Right lobe of liver (tissue), 6 donors: ENCODE measurements around the gene TTLL1. TPM values are rescaled to one million over a fixed set of nuclear protein-coding genes. Genes with fewer than 3 reads are reported as not detected.

Source experiments
- ATAC-seq, 4 donors: fragments of 200-7000 bp; cut with Tn5 transposase; one replicate each; pipeline ENCODE4 v1.9.1; 2020; ENCODE audit warnings: mild to moderate bottlenecking in 4 of 4, moderate library complexity in 4 of 4
- DNase-seq, 3 donors: peaks; one replicate each; pipeline ENCODE4 v3.0.0-alpha.2; 2020
- H3K27ac ChIP-seq, 3 donors: fragments of 200-600 bp; one replicate each; pipeline ENCODE4 v1.8.0; 2022
- H3K27me3 ChIP-seq, 2 donors: fragments of 200-600 bp; one replicate each; pipeline ENCODE4 v1.8.0; 2022
- H3K36me3 ChIP-seq, 4 donors: fragments of 200-600 bp; sonication (generic) in 1 of 4; one replicate each; pipeline versions ENCODE4 v1.5.1 to v1.8.0; 2017 to 2022; ENCODE audit warnings: control low read depth in 1 of 4
- H3K4me1 ChIP-seq, 4 donors: fragments of 200-600 bp; sonication (generic) in 1 of 4; one replicate each; pipeline versions ENCODE4 v1.5.1 to v1.8.0; 2017 to 2022; ENCODE audit warnings: control low read depth in 1 of 4
- H3K4me3 ChIP-seq, 3 donors: fragments of 200-600 bp; one replicate each; pipeline ENCODE4 v1.8.0; 2022
- H3K9me3 ChIP-seq, 4 donors: fragments of 200-600 bp; sonication (generic) in 1 of 4; one replicate each; pipeline versions ENCODE4 v1.5.1 to v1.8.0; 2017 to 2022; ENCODE audit warnings: control low read depth in 1 of 4
- CTCF ChIP-seq, 4 donors: fragments of 200-600 bp in 3 of 4; fragments of 450-650 bp in 1 of 4; IDR thresholded peaks; one replicate each; pipeline versions ENCODE4 v1.5.1 to v1.8.0; 2016 to 2022; ENCODE audit warnings: antibody characterized with exemption in 4 of 4, mild to moderate bottlenecking in 2 of 4
- POLR2A ChIP-seq: fragments of 450-650 bp; IDR thresholded peaks from one replicate; pipeline ENCODE4 v1.6.1; 2017; ENCODE audit warnings: antibody characterized with exemption, mild to moderate bottlenecking
- WGBS: methylation state at CpG from one replicate; pipeline ENCODE4 v1.1.6; 2018; ENCODE audit warnings: low coverage, low lambda C conversion rate; ENCODE audit not compliant: insufficient coverage; ENCODE audit errors: missing lambda C conversion rate; 5-methylcytosine and 5-hydroxymethylcytosine counted together
- intact Hi-C, 2 donors: fragments of 100-400 bp; cut with DNase I; formaldehyde crosslinking; loops; one replicate each; pipeline versions ENCODE4 v1.11.2 to v1.14.1; 2022
- total RNA-seq, 6 experiments: library from RNA; depleted of rRNA in 2 of 6; stranded (reverse); fragments of >200 nt in 2 of 6; fragmentation: NEBNext Ultra II Directional in 3 of 6; extraction: Animal tissue kit (Norgen Biotek cat#: 25700) in 3 of 6; gene quantifications; one replicate each; pipeline versions ENCODE4 v1.1.0 to v1.2.4, GENCODE V29; 2016 to 2023
- donor health status: DM: no; HTN: yes; CAD: no.
- donor health status: DM: no; HTN: no; CAD: no.
- donor health status: DM: no; HTN: no; CAD: no.
- donor health status: DM: no; HTN: yes; CAD: no.
- donor health status: DM: no; HTN: yes; CAD: no.

The TTLL1 gene
- total RNA-seq, 6 experiments from 2014 or later, result 0.97 to 2.0 (median 1.3) TPM

DNA sequence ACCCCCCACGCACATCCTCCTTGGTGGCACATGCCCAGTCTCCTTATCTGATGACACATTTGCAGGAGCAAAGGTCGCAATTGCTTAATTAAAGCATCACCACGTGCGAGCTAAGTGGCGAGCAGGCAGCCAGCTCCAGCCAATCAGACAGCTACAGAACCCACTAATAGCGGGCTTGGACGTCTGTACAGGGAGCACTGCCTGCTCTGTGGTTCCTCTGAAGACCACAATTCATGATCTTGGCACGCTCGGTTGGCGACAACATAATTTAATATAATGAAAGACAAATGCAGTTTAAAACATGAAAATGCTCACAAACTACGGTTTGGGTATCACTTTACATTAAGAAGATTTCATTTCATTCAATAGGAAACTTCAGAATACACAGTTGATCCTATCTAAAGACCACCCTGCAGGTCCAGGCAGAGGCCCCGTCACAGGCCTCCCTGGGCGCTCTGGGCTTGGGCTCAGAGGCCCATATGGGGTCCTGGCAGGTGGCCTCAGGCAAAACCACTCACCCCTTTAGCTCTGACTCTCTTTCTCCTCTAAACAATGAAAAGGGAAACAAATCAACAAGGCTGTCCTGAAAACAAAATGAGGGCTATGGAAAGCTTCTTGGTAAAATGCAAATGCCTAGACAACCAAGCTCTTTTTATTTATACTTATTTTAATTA is 84.7 kb downstream of the TTLL1 start:
- intact Hi-C loops, result no loop called here
- Histone ChIP-seq H3K4me3 (no peak overlapping the region), H3K27me3 (no peaks in the 10 kb centered on the region), H3K27ac (peak overlapping the region in 1 of 3 donors; percentile 26), H3K9me3 (no peaks in the 10 kb centered on the region), H3K36me3 (no peaks in the 10 kb centered on the region), H3K4me1 (peaks cover 0 to 47% (median 9%) of the 10 kb centered on the region in 4 donors)
- 37% methylated on average over 8 of the region's 13 CpGs for WGBS
- peak; percentile 65 to 75 (median 73) for ATAC-seq
- peak in 2 of 3 donors; percentile 43 to 70 for DNase-seq
- TF ChIP-seq CTCF (IDR thresholded peaks at IDR 0.05) (no peak), POLR2A (no peak)

DNA sequence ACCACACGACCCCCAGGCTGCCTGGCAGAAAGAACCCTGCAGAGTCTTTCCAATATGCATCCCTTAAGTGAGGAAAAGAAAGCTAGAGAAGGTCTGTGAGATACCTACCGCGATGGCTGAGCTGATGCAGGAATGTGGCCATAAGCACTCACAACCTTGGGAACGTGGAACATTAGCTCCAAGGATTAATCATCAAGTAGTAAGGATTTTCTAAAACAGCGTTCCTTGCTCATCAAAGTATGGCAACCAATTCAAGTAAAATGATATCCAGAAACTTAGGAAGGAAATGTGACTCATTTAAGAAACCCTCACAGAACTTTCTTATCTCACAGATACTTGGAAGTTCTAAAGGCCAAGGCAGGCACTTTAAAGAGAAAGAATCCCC is 87.0 kb downstream of the TTLL1 start:
- Histone ChIP-seq H3K27ac (no peak overlapping the region), H3K36me3 (no peaks in the 10 kb centered on the region), H3K27me3 (no peaks in the 10 kb centered on the region), H3K9me3 (no peaks in the 10 kb centered on the region), H3K4me3 (no peak overlapping the region), H3K4me1 (peaks cover 0 to 47% (median 10%) of the 10 kb centered on the region in 4 donors)
- DNase-seq, result no peak
- TF ChIP-seq CTCF (IDR thresholded peaks at IDR 0.05), result no peak
- TF ChIP-seq POLR2A, result no peak
- intact Hi-C loops, result no loop called here
- WGBS, result 38% methylated on average over 3 of the region's 5 CpGs
- ATAC-seq, result peak in 1 of 4 donors; percentile 26

- DNase-seq (no peak), ATAC-seq (peak; percentile 7 to 26 (median 11))
- Histone ChIP-seq H3K9me3 (no peaks in the 10 kb centered on the region), H3K27me3 (no peaks in the 10 kb centered on the region), H3K4me3 (no peak overlapping the region), H3K27ac (no peak overlapping the region), H3K36me3 (no peaks in the 10 kb centered on the region), H3K4me1 (peaks cover 2 to 54% (median 13%) of the 10 kb centered on the region in 4 donors)
- 60% methylated on average over 1 of the region's 3 CpGs for WGBS
- intact Hi-C loops, result no loop called here
- TF ChIP-seq POLR2A (no peak), CTCF (IDR thresholded peaks at IDR 0.05) (no peak)
Measured at GRCh38 chr22:43001271-43002201, 87.7 kb downstream of the TTLL1 start.

DNA sequence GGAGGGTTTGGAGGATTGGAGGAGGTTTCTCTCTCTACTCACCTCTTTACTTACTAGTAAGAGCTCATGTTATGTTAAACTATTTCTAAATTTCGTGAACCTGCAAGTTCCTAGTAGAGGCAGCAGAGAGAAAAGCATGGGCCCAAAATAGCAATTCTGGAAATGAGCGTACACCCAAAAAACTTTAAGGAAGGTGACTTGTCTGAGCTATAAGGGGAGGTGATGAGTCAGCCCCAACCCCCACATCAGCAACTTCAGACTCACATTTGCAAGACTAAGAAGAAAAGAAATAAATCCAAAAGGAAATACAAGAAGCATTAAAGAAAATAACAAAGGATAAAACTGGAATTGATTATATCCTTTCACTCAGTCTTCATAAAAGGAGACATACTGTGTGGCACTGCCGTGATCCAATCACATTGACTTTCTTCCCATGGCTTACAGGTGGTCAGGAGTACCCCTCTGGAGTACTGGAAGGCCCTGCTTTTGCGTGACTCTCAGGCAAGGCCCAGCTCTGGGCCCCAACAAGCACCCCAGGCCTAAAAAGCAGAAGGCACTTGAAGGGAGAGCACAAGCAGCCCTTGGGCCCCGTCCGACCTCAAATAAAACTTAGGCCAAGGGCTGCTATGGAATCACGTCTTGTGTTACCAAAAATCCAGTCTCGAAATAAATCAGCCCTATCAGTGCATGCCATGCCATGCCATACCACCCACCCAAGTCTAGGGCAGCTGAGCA is 88.6 kb downstream of the TTLL1 start:
- H3K4me3 ChIP-seq, result no peak overlapping the region
- no peaks in the 10 kb centered on the region for H3K9me3 ChIP-seq
- DNase-seq (no peak), ATAC-seq (no peak)
- WGBS, result 72% methylated on average over 5 of the region's 8 CpGs
- intact Hi-C loops, result no loop called here
- no peaks in the 10 kb centered on the region for H3K36me3 ChIP-seq
- H3K27me3 ChIP-seq, result no peaks in the 10 kb centered on the region
- H3K27ac ChIP-seq, result no peak overlapping the region
- TF ChIP-seq CTCF (IDR thresholded peaks at IDR 0.05), result no peak
- no peak for TF ChIP-seq POLR2A
- H3K4me1 ChIP-seq, result peaks cover 2 to 63% (median 17%) of the 10 kb centered on the region in 4 donors
